ENCODE data around the gene IFI44. TPM values are rescaled to one million over a fixed set of nuclear protein-coding genes. Genes with fewer than 3 reads are reported as not detected.

The IFI44 gene
- total and polyA plus RNA-seq, 9 of the 15 experiments (the other 6 are each of a cell fraction or from before 2014, with no cell fraction given) = 0.11 TPM; not detected in 8

GRCh38 chr1:78641558-78641957 is 8.1 kb upstream of the IFI44 start (continued):
- TF ChIP-seq STAT6 (CRISPR knock-in tag; IDR thresholded peaks at IDR 0.05) = no peak

DNA sequence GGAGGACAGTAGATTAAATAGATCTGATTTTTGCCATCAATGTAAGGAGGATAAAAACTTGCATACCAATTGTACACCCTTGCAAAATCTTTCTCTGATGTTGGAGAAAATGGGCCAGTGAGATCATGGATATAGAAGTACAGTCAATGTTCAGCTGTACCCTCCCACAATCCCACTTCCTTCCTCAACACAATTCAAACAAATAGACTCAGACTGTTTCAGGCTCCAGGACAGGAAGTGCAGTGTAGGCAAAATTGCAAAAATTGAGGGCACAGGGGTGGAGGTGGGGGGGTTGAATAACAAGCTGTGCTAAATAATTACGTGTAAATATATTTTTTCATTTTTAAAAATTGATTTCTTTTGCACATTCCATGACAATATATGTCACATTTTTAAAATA is 3.9 kb upstream of the IFI44 start:
- no peaks in the 10 kb centered on the region for H3K9me1 ChIP-seq (ENCODE audit: control insufficient read depth, insufficient read depth, low read length)
- in situ Hi-C loops (cut with MboI) = no loop called here
- no peak for TF ChIP-seq NFATC3 (IDR thresholded peaks at IDR 0.05)
- TF ChIP-seq TRIM24 (IDR thresholded peaks at IDR 0.05) = no peak
- no peak for TF ChIP-seq NFRKB (IDR thresholded peaks at IDR 0.05; ENCODE audit: low read depth)
- TF ChIP-seq POLR3G (IDR thresholded peaks at IDR 0.05; ENCODE audit: extremely low read depth, insufficient read length, insufficient replicate concordance) = no peak
- POLR2A ChIA-PET = no interaction called here
- no peaks in the 10 kb centered on the region for H3K79me2 ChIP-seq (ENCODE audit: control insufficient read depth, insufficient read depth, low read length)
- intact Hi-C loops (cut with micrococcal nuclease) = no loop called here
- no peaks in the 10 kb centered on the region for H3K27me3 ChIP-seq (ENCODE audit: control insufficient read depth in 2 of 2, insufficient read depth in 2 of 2, low read length in 2 of 2)
- DNase-seq (ENCODE audit: extremely low read depth in 1 of 4, low spot score in 3 of 4) (no peak), ATAC-seq (no peak), FAIRE-seq (no peak)
- H3K4me3 ChIP-seq = no peak overlapping the region
- no peaks in the 10 kb centered on the region for H4K20me1 ChIP-seq (replicated peaks; ENCODE audit: control insufficient read depth, insufficient read depth, low read length)
- BruUV-seq (replicated peaks) = no TSS peak
- no peak overlapping the region for H3K4me2 ChIP-seq (ENCODE audit: insufficient read depth, low read length)
- 0% methylated on average over 1 of the region's 1 CpG for WGBS (ENCODE audit: insufficient coverage, low coverage, missing lambda C conversion rate)
- no peaks in the 10 kb centered on the region for H3K4me1 ChIP-seq (replicated peaks in 1 of 2; ENCODE audit: control insufficient read depth in 2 of 2, insufficient read depth in 2 of 2, low read length in 2 of 2)
- H3K9me3 ChIP-seq (replicated peaks; ENCODE audit: control insufficient read depth, insufficient read depth, low read depth, low read length) = 0 out of 2 replicates have a peak, but pooled peaks cover 1% of the 10 kb centered on the region
- no peaks in the 10 kb centered on the region for H3K36me3 ChIP-seq (ENCODE audit: control insufficient read depth, insufficient read depth, low read length)
- H2AFZ ChIP-seq (ENCODE audit: low read depth, low read length) = no peak overlapping the region
- no peak overlapping the region for H3K27ac ChIP-seq (ENCODE audit: extremely low read depth, low read depth, low read length)
- CTCF ChIA-PET (ENCODE audit: low intra/inter-chr PET ratio) = no interaction called here
- no peak overlapping the region for H3K9ac ChIP-seq (ENCODE audit: insufficient read depth in 1 of 2, low read depth in 2 of 2, low read length in 2 of 2)

Measured in K562 (cell line).